Amniotic stem cell (primary cell): ENCODE data around the gene SCARB1.

Source experiments
- DNase-seq: peaks from one replicate; lab custom pipeline; 2025; lab: John Stamatoyannopoulos, UW

SCARB1 gene

GRCh38 chr12:124821252-124822200, 42.1 kb downstream of the SCARB1 start:
- DNase-seq = no peak

GRCh38 chr12:124820199-124820598, 43.5 kb downstream of the SCARB1 start:
- no peak for DNase-seq

GRCh38 chr12:124819525-124819924, 44.1 kb downstream of the SCARB1 start:
- DNase-seq = no peak

- no peak for DNase-seq
Measured at GRCh38 chr12:124819080-124819479, 44.6 kb downstream of the SCARB1 start.

GRCh38 chr12:124817076-124818000, 46.3 kb downstream of the SCARB1 start:
- DNase-seq = no peak

- DNase-seq = no peak
Measured at GRCh38 chr12:124816295-124816854, 47.3 kb downstream of the SCARB1 start.

- no peak for DNase-seq
Measured at GRCh38 chr12:124814741-124815613, 48.7 kb downstream of the SCARB1 start.

- no peak for DNase-seq
Measured at GRCh38 chr12:124813782-124814181, 49.9 kb downstream of the SCARB1 start.

GRCh38 chr12:124812979-124813378, 50.7 kb downstream of the SCARB1 start:
- DNase-seq = no peak

GRCh38 chr12:124812356-124812755, 51.3 kb downstream of the SCARB1 start:
- DNase-seq = no peak

GRCh38 chr12:124811633-124812032, 52.0 kb downstream of the SCARB1 start:
- DNase-seq = no peak

GRCh38 chr12:124809878-124810277, 53.8 kb downstream of the SCARB1 start:
- no peak for DNase-seq

GRCh38 chr12:124809391-124809790, 54.3 kb downstream of the SCARB1 start:
- no peak for DNase-seq

GRCh38 chr12:124808272-124808671, 55.4 kb downstream of the SCARB1 start:
- no peak for DNase-seq

- DNase-seq = no peak
Measured at GRCh38 chr12:124805876-124806668, 57.6 kb downstream of the SCARB1 start.

GRCh38 chr12:124805050-124805449, 58.6 kb downstream of the SCARB1 start:
- no peak for DNase-seq

GRCh38 chr12:124804011-124804621, 59.5 kb downstream of the SCARB1 start:
- no peak for DNase-seq

- DNase-seq = no peak
Measured at GRCh38 chr12:124802361-124802760, 61.3 kb downstream of the SCARB1 start.

- DNase-seq = no peak
Measured at GRCh38 chr12:124800506-124800905, 63.2 kb downstream of the SCARB1 start.

- DNase-seq = no peak
Measured at GRCh38 chr12:124797321-124797720, 66.3 kb downstream of the SCARB1 start.
